ENCODE results near the gene DACT1. TPM values are rescaled to one million over a fixed set of nuclear protein-coding genes. Genes with fewer than 3 reads are reported as not detected.

The DACT1 gene, protein sequence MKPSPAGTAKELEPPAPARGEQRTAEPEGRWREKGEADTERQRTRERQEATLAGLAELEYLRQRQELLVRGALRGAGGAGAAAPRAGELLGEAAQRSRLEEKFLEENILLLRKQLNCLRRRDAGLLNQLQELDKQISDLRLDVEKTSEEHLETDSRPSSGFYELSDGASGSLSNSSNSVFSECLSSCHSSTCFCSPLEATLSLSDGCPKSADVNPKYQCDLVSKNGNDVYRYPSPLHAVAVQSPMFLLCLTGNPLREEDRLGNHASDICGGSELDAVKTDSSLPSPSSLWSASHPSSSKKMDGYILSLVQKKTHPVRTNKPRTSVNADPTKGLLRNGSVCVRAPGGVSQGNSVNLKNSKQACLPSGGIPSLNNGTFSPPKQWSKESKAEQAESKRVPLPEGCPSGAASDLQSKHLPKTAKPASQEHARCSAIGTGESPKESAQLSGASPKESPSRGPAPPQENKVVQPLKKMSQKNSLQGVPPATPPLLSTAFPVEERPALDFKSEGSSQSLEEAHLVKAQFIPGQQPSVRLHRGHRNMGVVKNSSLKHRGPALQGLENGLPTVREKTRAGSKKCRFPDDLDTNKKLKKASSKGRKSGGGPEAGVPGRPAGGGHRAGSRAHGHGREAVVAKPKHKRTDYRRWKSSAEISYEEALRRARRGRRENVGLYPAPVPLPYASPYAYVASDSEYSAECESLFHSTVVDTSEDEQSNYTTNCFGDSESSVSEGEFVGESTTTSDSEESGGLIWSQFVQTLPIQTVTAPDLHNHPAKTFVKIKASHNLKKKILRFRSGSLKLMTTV
- total RNA-seq (2016; rRNA removed; fragmentation: Illumina TruSeq; extraction: Trizol) (not detected in 2 replicates), polyA plus RNA-seq (2011; rRNA removed) (0.01 and 0.04 TPM in 2 replicates), polyA minus RNA-seq (2011; rRNA and poly(A)+ RNA removed; ENCODE audit: low replicate concordance) (0.28 TPM in 1 of 2 replicates, not detected in the other), Bru-seq, nascent RNA (percentile 10 among the genes with signal in this experiment), BruChase-seq, experiment 1, labeled RNA remaining after a 6-hour chase (percentile 17 among the genes with signal in this experiment), BruChase-seq, experiment 2, labeled RNA remaining after a 2-hour chase (percentile 24 among the genes with signal in this experiment)
- not detected in 2 replicates for total RNA-seq (2016; cell fraction: cytosol; rRNA removed; fragmentation: Illumina TruSeq; extraction: Trizol; ENCODE audit: low read depth)
- not detected in 2 replicates for total RNA-seq (2016; cell fraction: insoluble cytoplasmic fraction; rRNA removed; fragmentation: Illumina TruSeq; extraction: Trizol)
- total RNA-seq (2016; cell fraction: membrane; rRNA removed; fragmentation: Illumina TruSeq; extraction: Trizol), result not detected in 2 replicates
- total RNA-seq (2016; cell fraction: nucleus; rRNA removed; fragmentation: Illumina TruSeq; extraction: Trizol), result not detected in 2 replicates
- polyA plus RNA-seq (2011; cell fraction: cytosol; rRNA removed), result 0.04 TPM in 1 of 2 replicates, not detected in the other
- 0.05 and 0.06 TPM in 2 replicates for polyA plus RNA-seq (2011; cell fraction: nucleus; rRNA removed)
- not detected in 2 replicates for polyA plus RNA-seq (2012)
- polyA plus RNA-seq (2016; cell fraction: cytosol; fragmentation: Illumina TruSeq; extraction: Trizol; ENCODE audit: low read depth), result not detected in 2 replicates
- not detected in 2 replicates for polyA plus RNA-seq (2016; cell fraction: insoluble cytoplasmic fraction; fragmentation: Illumina TruSeq; extraction: Trizol; ENCODE audit: low read depth)
- polyA plus RNA-seq (2016; cell fraction: membrane; fragmentation: Illumina TruSeq; extraction: Trizol; ENCODE audit: low read depth), result not detected in 2 replicates
- polyA plus RNA-seq (2016; cell fraction: nucleus; fragmentation: Illumina TruSeq; extraction: Trizol; ENCODE audit: insufficient read depth, low read depth), result not detected in 2 replicates
- polyA minus RNA-seq (2011; cell fraction: cytosol; rRNA and poly(A)+ RNA removed), result not detected in 2 replicates
- not detected in 2 replicates for polyA minus RNA-seq (2011; cell fraction: nucleus; rRNA and poly(A)+ RNA removed)
- long read RNA-seq, experiment 1, result 0 reads
- long read RNA-seq, experiment 2, result 0 reads

DNA sequence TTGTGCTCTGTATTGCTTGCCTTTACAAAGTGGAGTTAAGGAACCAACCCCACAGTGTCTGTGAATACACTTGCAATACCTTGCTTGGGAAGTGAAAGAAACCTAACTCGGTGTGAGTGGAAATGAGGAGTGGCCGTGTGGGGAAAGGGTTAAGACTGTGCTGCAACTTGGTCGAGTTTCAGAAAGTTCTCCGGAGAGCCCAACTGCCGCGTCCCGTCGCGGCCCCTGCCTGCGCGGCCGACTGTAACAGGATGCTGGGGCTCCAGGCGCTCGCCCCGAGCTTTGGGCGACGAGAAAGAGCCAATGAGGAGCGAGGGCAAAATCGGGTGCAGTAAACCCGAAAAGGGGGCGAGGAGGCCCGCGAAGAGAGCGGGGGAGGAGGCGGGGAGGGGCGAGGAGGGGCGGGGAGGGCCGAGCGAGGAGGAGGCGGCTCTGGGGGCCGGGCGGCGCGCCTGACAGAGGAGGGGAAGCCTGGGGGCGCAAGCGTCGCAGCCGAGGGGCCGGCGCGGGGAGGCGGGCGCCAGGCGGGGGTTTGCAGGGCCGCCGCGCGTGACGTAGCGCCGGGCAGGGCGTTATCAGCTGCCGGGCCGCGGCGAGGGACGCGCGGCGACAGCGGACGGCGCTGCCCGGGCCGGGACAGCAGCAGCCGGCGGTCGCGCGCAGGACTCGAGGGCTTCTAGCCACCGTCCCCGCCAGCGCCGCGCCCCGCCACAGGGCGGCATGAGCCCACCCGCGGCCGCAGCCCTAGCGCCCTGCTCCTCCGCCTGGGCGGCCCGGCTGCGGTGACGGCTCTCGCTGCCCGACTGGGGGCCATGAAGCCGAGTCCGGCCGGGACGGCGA lies at the start of gene DACT1:
Gene DACT1, plus strand, starts transcription at position 572 of the 840 bp plus-strand sequence. Its CDS starts 241 bp downstream, at position 813.
- H3K27me3 ChIP-seq (ENCODE audit: control insufficient read depth in 1 of 2, insufficient read depth in 2 of 2, low read length in 2 of 2), result peaks cover 5 to 55% of the 10 kb centered on the region in 2 experiments
- H4K20me1 ChIP-seq (ENCODE audit: insufficient read depth, low read length), result no peaks in the 10 kb centered on the region
- POLR2A ChIA-PET, result no interaction called here
- ATAC-seq, result peak; percentile 87
- H3K4me3 ChIP-seq (replicated peaks in 1 of 3; ENCODE audit: insufficient read depth in 1 of 3, low read depth in 2 of 3, low read length in 3 of 3), result peak within 1 kb of the TSS; percentile 36 to 68 (median 46)
- CTCF ChIA-PET (ENCODE audit: low intra/inter-chr PET ratio, low total read pairs), result no interaction called here
- WGBS (ENCODE audit: low lambda C conversion rate), result 2% methylated on average over 37 of the region's 94 CpGs
- H3K4me2 ChIP-seq (ENCODE audit: low read depth, low read length), result peak within 1 kb of the TSS; percentile 74
- no peak within 1 kb of the TSS for H3K27ac ChIP-seq (ENCODE audit: extremely low read length, insufficient read depth, low read length)
- H3K79me2 ChIP-seq (ENCODE audit: insufficient read depth, low read length), result no peaks in the 10 kb centered on the region
- no TSS peak for BruUV-seq (replicated peaks)
- no peaks in the 10 kb centered on the region for H3K36me3 ChIP-seq (replicated peaks in 1 of 2; ENCODE audit: control insufficient read depth in 1 of 2, insufficient read depth in 2 of 2, low read length in 2 of 2)
- no peak within 1 kb of the TSS for H3K9ac ChIP-seq (ENCODE audit: insufficient read depth, low read depth, low read length)
- no peak within 1 kb of the TSS for H2AFZ ChIP-seq (ENCODE audit: low read length)
- intact Hi-C loops (cut with micrococcal nuclease; ENCODE audit: unreplicated experiment) (loop anchor here (5.0 kb wide), 1 partner anchor 135 kb away; no protein-coding TSS in a partner anchor), in situ Hi-C loops (cut with HindIII; ENCODE audit: extremely low pct_ligation_motif_present, low pct_unique_long_range_greater_than_20kb) (no loop called here)
- DNase-seq (ENCODE audit: low spot score), result no peak
- no peaks in the 10 kb centered on the region for H3K9me3 ChIP-seq (ENCODE audit: low read length)
- H3K4me1 ChIP-seq (ENCODE audit: insufficient read depth, low read length), result peaks cover 9% of the 10 kb centered on the region
- FAIRE-seq, result no peak
- TF ChIP-seq, protein P1, sequence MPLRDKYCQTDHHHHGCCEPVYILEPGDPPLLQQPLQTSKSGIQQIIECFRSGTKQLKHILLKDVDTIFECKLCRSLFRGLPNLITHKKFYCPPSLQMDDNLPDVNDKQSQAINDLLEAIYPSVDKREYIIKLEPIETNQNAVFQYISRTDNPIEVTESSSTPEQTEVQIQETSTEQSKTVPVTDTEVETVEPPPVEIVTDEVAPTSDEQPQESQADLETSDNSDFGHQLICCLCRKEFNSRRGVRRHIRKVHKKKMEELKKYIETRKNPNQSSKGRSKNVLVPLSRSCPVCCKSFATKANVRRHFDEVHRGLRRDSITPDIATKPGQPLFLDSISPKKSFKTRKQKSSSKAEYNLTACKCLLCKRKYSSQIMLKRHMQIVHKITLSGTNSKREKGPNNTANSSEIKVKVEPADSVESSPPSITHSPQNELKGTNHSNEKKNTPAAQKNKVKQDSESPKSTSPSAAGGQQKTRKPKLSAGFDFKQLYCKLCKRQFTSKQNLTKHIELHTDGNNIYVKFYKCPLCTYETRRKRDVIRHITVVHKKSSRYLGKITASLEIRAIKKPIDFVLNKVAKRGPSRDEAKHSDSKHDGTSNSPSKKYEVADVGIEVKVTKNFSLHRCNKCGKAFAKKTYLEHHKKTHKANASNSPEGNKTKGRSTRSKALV (CRISPR knock-in tag; IDR thresholded peaks at IDR 0.05), result peak; percentile 45; the same call in 1 of the 2 replicates
- TF ChIP-seq ZNF777 (CRISPR knock-in tag; IDR thresholded peaks at IDR 0.05) (peak; percentile 50), HES4 (CRISPR knock-in tag; IDR thresholded peaks at IDR 0.05; ENCODE audit: borderline replicate concordance) (0 out of 2 replicates have a peak, but pooled peaks have one; percentile 24), RAD21 (CRISPR knock-in tag; IDR thresholded peaks at IDR 0.05) (0 out of 2 replicates have a peak, but pooled peaks have one; percentile 18), ZNF121 (CRISPR knock-in tag; IDR thresholded peaks at IDR 0.05) (0 out of 2 replicates have a peak, but pooled peaks have one; percentile 28)
- TF ChIP-seq, protein P2, sequence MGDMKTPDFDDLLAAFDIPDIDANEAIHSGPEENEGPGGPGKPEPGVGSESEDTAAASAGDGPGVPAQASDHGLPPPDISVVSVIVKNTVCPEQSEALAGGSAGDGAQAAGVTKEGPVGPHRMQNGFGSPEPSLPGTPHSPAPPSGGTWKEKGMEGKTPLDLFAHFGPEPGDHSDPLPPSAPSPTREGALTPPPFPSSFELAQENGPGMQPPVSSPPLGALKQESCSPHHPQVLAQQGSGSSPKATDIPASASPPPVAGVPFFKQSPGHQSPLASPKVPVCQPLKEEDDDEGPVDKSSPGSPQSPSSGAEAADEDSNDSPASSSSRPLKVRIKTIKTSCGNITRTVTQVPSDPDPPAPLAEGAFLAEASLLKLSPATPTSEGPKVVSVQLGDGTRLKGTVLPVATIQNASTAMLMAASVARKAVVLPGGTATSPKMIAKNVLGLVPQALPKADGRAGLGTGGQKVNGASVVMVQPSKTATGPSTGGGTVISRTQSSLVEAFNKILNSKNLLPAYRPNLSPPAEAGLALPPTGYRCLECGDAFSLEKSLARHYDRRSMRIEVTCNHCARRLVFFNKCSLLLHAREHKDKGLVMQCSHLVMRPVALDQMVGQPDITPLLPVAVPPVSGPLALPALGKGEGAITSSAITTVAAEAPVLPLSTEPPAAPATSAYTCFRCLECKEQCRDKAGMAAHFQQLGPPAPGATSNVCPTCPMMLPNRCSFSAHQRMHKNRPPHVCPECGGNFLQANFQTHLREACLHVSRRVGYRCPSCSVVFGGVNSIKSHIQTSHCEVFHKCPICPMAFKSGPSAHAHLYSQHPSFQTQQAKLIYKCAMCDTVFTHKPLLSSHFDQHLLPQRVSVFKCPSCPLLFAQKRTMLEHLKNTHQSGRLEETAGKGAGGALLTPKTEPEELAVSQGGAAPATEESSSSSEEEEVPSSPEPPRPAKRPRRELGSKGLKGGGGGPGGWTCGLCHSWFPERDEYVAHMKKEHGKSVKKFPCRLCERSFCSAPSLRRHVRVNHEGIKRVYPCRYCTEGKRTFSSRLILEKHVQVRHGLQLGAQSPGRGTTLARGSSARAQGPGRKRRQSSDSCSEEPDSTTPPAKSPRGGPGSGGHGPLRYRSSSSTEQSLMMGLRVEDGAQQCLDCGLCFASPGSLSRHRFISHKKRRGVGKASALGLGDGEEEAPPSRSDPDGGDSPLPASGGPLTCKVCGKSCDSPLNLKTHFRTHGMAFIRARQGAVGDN (CRISPR knock-in tag; IDR thresholded peaks at IDR 0.05), result 0 out of 2 replicates have a peak, but pooled peaks have one; percentile 8

All from HepG2 (cell line).